H4 (cell line): Measurements from ENCODE around the gene VPS37C. TPM values are rescaled to one million over a fixed set of nuclear protein-coding genes. Genes with fewer than 3 reads are reported as not detected.
"Not testable (repeated sequence)": the region's sequence is repeated elsewhere in the genome, so short reads cannot be mapped to it uniquely, and the experiment has no call there.

Experiments
- DNase-seq: peaks from one replicate; pipeline ENCODE4 v3.0.0-alpha.2; 2015; ENCODE audit warnings: low spot score
- total RNA-seq: library from RNA; depleted of rRNA; stranded (reverse); fragments of >200 nt; shearing (Covaris generic); gene quantifications from 2 replicates; pipeline ENCODE4 v1.2.3, GENCODE V29; 2014

The VPS37C gene
- total RNA-seq, 1 experiment from 2014 or later = 4.6 TPM

GRCh38 chr11:61117168-61117520, 44.1 kb downstream of the VPS37C start:
- no peak for DNase-seq

- DNase-seq = no peak
Observed at GRCh38 chr11:61116426-61117167, 44.6 kb downstream of the VPS37C start.

DNA sequence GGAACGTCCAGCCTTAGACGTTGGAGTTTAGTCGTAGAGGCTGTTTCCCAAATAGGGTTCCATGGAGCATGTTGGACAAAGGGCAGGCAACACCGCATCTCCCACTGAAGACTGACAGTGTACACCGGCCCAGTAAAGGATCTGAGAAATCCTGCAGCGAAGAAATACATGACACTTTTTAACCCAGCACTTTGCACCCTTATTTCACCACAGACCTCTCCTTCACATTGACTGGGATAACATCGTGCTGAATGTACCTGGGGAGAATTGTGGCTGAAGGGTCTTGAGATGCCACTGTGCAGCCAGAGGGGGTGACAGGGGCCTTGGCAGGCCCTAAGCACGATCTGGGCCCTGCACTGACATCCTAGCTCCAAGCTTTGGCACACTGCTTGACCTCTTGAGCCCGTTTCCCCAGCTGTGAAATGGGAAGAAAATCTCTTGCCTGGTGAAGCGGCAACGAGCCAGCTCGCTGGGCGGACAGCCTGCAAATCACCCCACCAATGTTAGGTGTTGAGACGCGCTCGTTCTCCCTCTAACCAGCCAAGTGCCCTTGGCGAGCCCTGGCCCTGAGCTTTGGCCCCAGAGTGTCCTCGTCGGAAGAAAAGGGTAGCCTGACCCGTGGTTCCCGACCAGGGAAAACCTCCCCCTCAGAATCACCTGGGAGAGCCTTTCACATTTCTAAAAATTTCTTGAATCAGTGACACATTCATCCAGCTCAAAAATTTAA, 45.6 kb downstream of the VPS37C start:
- DNase-seq = no peak

GRCh38 chr11:61114913-61115312, 46.3 kb downstream of the VPS37C start:
- DNase-seq = no peak

DNA sequence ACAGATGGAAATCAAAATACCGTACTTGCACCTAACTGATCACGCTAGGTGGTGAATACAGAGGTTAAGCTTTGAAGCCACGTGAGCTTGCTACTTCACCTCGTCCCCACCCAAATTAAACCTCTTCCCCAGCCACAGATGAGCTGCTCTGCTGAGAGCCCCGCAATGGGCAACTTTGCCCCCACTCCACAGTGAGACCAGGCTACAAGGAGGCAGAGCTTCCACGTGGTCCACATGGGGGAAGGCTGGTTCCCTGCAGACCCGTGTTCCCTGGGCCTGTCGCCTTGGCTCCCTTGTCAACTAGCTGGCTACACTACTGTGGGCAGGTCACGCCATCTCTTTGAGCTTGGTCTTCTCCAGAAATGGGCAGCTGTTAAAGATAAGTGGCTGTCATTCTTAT, 48.0 kb downstream of the VPS37C start:
- DNase-seq = no peak

DNA sequence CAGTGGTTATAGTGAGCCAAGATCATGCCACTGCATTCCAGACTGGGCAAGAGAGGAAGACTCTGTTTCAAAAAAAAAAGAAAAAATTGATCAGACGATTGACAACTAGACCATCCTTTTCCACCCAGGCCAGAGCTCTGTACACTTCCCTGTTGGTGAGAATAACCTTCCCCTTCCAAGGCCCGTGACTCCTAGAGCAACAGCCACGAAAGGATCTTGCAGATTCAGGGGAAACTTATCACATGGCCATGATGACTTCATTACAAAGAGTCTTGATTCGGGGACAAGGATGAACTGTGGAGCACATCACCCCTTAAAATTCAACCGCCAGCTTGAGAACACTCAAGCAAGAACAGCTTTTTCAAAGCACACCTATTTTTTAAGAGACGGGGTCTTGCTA, 48.7 kb downstream of the VPS37C start:
- no peak for DNase-seq

DNA sequence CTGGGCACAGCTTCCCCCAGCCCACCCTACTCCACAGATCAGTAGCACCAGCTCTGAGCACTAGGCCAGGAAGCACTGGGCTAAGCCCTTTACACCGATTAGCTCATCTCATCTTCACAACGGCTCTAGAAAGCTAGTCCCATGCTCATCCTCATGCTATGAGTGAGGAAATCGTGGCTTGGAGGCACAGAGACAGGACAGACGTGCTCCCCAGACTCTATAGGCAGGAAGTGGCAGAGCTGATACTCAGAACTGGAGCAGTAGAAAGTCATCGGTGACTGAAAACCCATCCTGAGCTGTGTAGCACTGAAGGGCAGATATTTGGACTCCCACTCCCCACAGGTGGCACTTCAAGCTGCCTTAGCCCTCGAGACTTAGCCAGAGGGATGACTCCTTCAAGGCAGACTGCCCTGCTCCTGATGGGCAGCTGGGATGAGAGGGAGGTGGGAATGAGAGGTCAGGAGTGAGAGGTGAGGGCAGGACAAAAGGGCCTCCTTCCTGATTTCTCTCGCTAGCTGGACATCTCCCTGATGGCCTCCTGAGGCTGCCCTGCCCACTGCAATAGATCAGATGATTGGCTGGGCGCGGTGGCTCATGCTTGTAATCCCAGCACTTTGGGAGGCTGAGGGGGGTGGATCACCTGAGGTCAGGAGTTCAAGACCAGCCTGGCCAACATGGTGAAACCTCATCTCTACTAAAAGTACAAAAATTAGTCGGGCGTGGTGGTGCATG, 49.3 kb downstream of the VPS37C start:
- DNase-seq = no peak

DNA sequence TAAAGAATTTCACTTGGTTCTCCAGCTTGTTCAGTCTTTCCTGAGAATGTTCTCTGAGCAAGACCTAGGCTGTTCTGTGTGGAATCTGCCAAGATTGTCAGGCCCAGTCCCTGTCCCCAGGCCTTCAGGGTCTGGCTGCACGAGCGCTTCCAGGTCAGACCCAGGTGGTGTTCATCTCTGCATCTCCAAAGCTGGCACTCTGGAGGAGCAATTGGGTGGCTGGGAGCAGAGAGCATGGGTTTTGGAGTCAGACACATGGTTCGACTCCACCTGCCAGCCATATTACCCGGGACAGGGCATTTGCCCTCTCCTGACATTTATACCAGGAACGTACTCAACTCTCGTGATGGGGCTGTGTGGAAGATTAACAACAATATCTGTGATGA, 50.2 kb downstream of the VPS37C start:
- DNase-seq = no peak

DNA sequence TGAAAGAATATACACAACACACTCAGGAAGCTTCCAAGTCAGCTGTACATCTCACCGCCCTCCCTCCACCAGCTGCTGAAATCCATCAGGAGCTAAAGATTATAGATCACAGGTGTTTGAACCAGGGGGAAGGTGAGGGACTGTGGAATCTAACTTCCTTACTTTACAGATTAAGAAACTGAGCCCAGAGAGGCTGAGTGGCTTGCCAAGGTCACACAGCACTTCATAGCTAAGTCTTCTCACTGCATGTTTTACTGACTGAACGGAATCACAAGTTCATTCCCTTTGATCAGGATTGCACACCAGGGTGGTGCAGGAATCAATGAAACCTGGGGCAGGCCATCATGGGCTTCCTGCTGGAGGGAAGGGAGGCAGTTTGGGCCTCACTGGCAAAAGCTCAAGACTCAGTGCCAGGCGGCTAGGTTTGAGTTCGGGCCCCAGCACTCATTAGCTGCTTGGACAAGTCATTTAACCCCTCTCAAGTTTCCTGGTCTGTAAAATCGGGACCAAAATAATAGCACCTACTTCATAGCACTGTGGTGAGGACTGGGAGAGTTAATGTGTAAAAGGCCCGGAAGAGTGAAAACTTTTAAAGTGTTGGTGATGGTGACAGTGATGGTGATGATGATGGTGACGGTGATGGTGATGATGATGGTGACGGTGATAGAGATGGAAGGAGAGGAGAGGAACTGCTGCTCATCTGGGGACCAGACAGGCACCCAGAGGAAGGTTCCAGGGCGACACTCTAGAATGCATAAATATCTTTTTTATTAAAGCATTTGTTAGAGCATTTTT, 50.8 kb downstream of the VPS37C start:
- DNase-seq = no peak

GRCh38 chr11:61109671-61110070, 51.6 kb downstream of the VPS37C start:
- DNase-seq = no peak

- no peak for DNase-seq
Observed at GRCh38 chr11:61108847-61109585, 52.2 kb downstream of the VPS37C start.

DNA sequence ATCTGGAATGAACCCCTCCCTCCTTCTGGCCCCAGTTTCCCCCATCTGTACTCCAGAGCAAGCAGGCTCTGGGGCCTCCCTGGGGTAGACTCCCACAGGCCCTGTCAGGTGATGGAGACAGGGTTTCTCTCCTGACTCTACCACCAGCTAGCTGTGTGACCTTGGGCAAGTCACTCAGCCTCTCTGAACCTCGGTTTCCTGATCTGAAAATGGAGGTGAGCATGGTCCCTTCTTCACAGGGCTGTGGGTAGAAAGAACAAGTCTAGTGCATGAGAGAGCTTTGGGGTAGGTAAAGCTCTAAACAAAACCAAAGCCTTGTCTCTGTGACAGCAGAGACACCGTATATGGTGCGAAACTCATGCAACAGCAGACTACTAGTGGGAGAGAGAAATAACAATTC, 53.3 kb downstream of the VPS37C start:
- no peak for DNase-seq

DNA sequence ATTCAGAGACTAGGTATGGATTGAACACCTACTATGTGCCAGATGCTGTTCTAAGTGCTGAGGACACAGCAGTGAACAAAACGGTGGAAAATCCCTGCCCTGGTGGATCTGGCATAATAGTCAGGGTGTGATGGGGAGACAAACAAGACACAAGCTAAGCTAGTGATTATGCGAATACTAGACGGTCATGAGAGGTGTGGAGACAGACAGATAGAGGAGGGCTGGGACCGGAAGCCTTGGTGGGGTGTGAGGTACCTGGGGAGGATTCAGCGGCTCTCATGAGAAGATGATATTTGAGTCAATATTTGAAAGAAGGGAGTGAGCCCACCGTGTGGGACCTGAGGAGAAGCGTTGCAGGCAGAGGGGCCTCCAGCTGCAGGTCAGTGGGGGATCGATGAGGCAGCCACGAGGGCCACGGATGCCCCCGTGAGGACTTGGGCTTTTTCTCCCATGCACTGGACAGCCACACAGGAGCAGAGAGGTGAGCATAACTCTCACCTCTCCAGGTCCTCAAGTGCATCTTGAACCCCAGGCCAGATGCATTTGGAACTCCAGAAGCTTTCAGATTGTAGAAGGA, 54.2 kb downstream of the VPS37C start:
- DNase-seq = no peak

DNA sequence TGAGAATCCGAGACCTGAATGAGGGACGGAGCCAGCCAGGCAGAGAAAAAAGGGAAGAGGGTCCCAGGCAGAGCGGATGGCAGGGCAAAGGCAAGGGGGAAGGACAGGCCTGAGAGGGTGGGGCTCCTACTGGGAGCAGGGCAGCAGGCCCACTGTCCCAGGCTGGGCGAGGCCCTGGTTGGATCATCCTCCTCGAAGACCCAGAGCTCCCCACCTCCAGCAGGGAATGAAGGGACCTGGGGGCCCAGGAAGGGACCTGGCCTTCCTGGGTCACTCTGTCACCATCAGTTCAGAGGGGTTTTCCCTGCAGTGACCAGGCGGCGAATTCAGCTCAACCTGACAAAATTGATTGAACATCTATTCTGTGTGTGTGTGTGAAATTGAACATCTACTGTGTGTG, 54.9 kb downstream of the VPS37C start:
- DNase-seq = no peak

DNA sequence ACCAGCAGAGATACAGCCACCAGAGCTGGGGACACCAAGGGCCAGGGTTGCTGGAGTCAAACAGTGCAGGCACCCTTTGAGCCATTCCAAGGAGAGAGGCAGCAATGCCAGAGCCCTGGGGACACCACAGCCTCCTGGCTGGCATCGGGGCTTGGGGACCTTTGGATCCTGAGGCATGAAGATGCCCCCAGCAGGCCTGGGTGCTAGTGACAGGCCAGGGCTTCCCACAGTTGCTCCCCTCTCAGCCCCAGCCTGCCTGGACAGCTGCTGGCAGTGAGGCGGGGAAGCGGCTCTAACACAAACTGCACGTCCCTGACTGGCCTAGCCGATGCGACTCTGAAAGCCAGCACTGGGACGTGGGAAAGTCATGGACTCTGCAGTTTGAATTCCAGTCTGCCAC, 56.3 kb downstream of the VPS37C start:
- DNase-seq = no peak

DNA sequence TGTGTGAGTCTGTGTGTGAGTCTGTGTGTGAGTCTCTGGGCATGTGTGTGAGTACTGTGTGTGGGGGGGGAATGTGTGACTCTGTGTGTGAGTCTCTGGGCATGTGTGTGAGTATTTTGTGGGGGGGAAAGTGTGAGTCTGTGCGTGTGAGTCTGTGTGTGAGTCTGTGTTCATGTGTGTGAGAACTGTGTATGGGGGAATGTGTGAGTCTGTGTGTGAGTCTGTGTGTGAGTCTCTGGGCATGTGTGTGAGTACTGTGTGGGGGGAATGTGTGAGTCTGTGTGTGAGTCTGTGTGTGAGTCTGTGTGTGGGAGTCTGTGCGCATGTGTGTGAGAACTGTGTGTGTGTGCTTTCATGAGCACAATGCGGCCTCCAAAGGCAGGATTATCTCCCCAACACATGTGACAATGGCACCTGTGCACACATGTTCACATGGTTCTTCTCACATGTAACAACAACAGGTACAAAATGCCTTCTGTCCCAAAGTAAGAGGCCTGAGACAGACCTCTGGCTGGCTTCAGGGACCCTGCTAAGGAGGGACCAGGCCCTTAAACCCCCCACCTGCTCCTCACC, 57.3 kb downstream of the VPS37C start:
- no peak for DNase-seq

DNA sequence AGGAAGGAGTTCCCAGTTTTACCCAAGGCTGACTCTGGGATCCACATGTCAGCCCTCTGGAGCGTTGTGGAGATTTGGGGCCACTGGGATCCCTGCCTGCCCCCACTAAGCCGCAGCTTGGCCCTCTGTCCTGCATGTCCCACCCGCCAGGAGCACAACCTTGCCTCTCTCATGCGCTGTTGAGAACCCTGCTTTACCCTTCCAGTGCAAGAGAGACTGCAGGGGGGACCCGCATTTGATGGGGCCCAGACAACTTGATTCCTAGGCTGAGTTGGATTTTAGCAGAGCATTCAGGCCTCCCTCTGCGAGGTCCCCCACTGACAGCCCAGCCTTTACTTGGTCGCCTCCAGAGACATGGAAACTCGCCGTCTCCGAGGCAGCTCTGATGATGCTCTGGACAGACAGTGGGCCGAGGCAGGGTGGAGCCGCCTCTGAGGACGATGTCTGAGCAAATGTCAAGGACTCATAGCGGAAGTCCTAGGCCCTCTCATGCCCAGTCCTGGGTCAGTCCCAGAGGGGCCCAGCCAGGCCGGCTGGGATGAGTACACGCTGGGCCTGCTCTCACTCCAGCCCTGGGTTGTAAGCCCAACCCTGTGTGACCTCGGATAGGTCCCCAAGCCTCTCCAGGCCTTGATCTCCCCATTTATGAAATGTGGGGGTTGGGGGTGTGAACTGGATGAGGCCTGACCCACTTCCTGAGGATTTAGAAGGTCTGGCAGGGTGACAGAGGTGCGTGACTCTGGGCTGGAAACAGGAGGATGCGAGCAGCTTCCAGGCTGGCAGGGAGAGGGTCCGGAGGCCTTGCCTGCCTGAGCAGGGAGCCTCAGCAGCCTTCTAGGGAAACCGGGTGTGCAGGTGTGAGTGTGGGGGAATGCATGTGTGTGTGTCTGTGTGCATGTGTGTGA, 58.3 kb downstream of the VPS37C start:
- DNase-seq = no peak

- no peak for DNase-seq
Observed at GRCh38 chr11:61098778-61099177, 62.4 kb downstream of the VPS37C start.

DNA sequence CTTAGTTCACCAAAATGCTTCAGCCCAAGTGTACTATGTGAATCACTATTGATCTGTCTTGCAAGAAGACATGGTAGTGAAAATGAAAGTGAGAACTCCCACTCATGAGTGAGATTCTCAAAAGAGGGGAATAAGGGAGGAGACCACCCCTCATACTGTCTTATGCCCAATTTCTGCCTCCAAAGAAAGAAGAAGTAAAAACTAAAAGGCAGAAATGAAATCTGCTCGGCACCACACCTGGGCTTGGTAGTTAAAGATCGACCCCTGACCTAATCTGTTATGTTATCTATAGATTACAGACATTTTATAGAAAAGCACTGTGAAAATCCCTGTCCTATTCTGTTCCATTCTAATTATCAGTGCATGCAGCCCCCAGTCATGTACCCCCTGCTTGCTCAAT, 63.0 kb downstream of the VPS37C start:
- not testable (repeated sequence) for DNase-seq

- no peak for DNase-seq
Observed at GRCh38 chr11:61095021-61095420, 66.2 kb downstream of the VPS37C start.
